Body of pancreas (tissue), 4 donors: ENCODE data around the gene LRG1.

Experiments
- CTCF ChIP-seq, 7 experiments: fragments of 450-650 bp in 4 of 7; fragments of 200-600 bp in 3 of 7; sonication (generic) in 3 of 7; IDR thresholded peaks; one replicate each; pipeline ENCODE4 v1.5.1; 2016 to 2019; ENCODE audit warnings: antibody characterized with exemption in 7 of 7
- POLR2A ChIP-seq, 3 donors: fragments of 450-650 bp; IDR thresholded peaks; one replicate each; pipeline ENCODE4 v1.6.1; 2016; ENCODE audit warnings: antibody characterized with exemption in 3 of 3, mild to moderate bottlenecking in 2 of 3

- TF ChIP-seq POLR2A (IDR thresholded peaks at IDR 0.05) (no peak), CTCF (IDR thresholded peaks at IDR 0.05) (no peak)
These were observed 31.1 kb downstream of the LRG1 start for GRCh38 chr19:4508698-4509097.
